HG02610 (cell line): ENCODE results near the gene SELENOT.
"Not testable (repeated sequence)": the region's sequence is repeated elsewhere in the genome, so short reads cannot be mapped to it uniquely, and the experiment has no call there.

Experiments
- ATAC-seq: cut with Tn5 transposase; IDR thresholded peaks from one replicate; pipeline ENCODE4 v1.9.1; 2021; ENCODE audit warnings: mild to moderate bottlenecking, moderate library complexity; ENCODE audit not compliant: unreplicated experiment

SELENOT gene

GRCh38 chr3:150607267-150608065 lies 4.3 kb downstream of the SELENOT start:
- no peak for ATAC-seq

GRCh38 chr3:150609988-150610387 lies 6.9 kb downstream of the SELENOT start:
- no peak for ATAC-seq

GRCh38 chr3:150610785-150611184 lies 7.7 kb downstream of the SELENOT start:
- no peak for ATAC-seq

GRCh38 chr3:150611666-150612065 lies 8.5 kb downstream of the SELENOT start:
- ATAC-seq, result no peak

GRCh38 chr3:150612494-150612893 lies 9.4 kb downstream of the SELENOT start:
- ATAC-seq, result no peak

GRCh38 chr3:150613034-150613433 lies 9.9 kb downstream of the SELENOT start:
- ATAC-seq, result no peak

GRCh38 chr3:150613709-150614480 lies 10.8 kb downstream of the SELENOT start:
- no peak for ATAC-seq

- no peak for ATAC-seq
Observed at GRCh38 chr3:150620002-150620689, 17.0 kb downstream of the SELENOT start.

GRCh38 chr3:150622955-150623354 lies 19.8 kb downstream of the SELENOT start:
- ATAC-seq, result not testable (repeated sequence)

- no peak for ATAC-seq
Observed at GRCh38 chr3:150623945-150624344, 20.8 kb downstream of the SELENOT start.

- no peak for ATAC-seq
Observed at GRCh38 chr3:150626148-150626930, 23.2 kb downstream of the SELENOT start.

- no peak for ATAC-seq
Observed at GRCh38 chr3:150627557-150627956, 24.4 kb downstream of the SELENOT start.

- ATAC-seq, result no peak
Observed at GRCh38 chr3:150631515-150632221, 28.5 kb downstream of the SELENOT start.

- no peak for ATAC-seq
Observed at GRCh38 chr3:150635076-150635475, 32.0 kb downstream of the SELENOT start.

- peak; percentile 81 for ATAC-seq
Observed at GRCh38 chr3:150635526-150635925, 32.4 kb downstream of the SELENOT start.

- ATAC-seq, result no peak
Observed at GRCh38 chr3:150636258-150636657, 33.1 kb downstream of the SELENOT start.

- ATAC-seq, result no peak
Observed at GRCh38 chr3:150639262-150639661, 36.1 kb downstream of the SELENOT start.

- ATAC-seq, result no peak
Observed at GRCh38 chr3:150640256-150640655, 37.1 kb downstream of the SELENOT start.

- ATAC-seq, result peak; percentile 88
Observed at GRCh38 chr3:150653110-150653561, 50.0 kb downstream of the SELENOT start.

GRCh38 chr3:150656316-150656715 lies 53.2 kb downstream of the SELENOT start:
- ATAC-seq, result no peak
